ENCODE data around the gene SLC22A6.
A peak's percentile ranks its signal among the peaks of the same experiment; 100 is the strongest.

The SLC22A6 gene

DNA sequence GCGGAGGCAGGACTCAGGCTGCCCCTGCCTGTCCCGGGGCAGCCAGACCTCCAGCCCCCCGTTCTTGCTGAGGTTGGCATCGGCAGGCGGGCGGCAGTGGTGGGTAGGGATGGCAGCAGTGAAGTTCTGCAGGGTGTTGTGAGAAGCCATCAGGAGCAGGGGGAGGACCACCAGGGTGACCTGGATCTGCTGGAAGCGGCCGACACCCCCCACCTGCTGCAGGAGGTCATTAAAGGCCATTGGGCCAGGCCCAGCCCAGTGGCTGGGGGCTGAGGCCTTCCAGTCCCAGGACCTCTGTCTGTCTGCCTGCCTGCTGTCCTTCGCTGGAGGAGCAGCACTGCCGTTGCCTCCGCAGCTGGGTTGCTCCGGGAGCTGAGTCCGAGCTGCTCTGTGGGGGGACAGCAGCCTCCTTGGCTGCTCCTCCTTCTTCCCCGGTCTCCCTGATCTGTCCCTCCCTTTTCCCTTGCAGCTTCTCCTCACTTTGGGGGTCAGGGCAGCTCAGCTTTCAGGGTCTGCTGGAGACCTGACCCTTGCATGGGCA, at the start of gene SLC22A6:
TSS of gene SLC22A6 (minus strand) at position 517 of the 541 bp plus-strand sequence. CDS start at position 240, 277 bp downstream.
- no peak for DNase-seq (ENCODE audit: low read depth in 3 of 3)

DNA sequence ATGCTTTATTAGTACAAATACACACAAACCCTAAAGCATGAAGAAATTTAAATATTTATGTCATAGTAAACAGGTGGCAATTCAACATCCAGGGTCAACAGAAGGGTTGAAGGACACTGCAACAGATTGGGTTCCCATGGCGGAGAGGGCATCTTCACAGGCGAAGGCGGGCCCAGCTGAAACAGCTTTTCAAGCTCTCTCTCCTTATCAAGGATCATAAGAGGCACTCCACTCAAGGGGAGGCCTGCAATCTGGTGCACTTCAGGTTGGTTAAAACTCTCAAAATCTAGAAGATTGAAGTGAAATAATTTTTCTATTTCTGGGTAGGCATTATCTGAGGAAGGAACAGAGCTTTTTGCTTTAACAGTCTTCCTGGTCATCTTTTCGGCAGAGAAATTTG, 47.7 kb upstream of the SLC22A6 start:
- DNase-seq (ENCODE audit: low read depth in 3 of 3), result no peak

DNA sequence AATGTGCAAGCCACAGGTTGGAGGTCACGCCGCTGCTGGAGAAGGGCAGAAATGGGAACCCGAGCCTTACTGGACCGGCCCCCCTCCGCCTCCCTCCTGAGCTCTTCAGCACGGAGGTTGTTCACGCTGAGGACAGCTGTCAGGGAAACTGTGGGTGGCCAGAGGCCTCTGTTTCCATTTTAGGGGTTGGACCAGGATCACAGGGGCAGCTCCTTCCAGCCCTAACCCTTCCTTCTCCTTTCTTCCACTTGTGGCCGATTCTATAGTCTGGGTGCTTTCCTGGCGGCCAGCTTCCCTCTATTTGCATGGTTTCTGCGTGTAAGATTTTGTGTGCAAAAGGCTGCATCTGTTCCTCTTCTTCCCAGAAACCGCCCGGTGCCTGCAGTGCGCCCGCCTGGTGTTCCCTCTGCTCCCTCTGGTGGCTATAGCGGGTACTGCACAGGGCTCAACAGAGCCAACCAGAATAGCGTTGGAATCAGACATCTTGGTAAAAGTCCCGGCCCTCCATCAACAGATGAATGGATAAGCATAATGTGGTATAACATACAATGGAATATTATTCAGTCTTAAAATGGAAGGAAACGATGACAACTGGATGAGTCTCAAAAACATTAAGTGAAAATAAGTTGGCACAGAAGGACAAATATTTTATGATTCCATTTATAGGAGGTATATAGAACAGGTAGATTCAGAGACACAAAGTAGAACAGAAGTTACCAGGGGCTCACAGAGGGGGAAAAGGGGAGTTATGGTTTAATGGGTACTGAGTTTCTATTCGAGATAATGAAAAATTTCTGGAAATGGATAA, 39.3 kb upstream of the SLC22A6 start:
- DNase-seq (ENCODE audit: low read depth in 3 of 3), result peak; percentile 65 to 84 (median 81)

DNA sequence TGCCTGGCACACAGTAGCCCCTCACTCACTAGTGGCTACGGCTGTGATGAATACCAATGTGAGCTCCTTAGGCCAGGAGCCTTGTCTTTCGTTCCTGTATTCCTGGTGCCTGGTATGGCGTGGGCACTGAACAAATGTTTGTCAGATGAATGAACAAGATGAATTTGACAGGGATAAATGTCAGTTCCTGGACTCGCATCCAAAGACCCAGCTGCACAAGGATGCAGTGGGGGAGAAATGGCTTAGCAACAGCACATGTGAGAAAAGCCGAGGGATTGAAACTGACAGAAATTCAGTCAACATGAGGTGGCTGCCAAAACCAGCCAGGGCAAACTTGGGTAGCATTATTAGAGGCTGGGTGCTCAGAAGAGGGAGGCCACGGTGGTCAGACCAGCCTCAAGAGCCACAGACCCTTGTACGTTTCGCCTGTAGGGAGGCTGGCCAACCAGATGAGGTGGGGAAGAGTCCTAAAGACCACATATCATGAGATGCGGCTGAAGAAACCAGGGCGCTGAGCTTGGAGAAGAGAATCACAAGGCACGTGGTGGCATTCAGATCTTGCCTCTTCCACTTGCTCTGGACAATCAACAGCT, 38.6 kb upstream of the SLC22A6 start:
- no peak for DNase-seq (ENCODE audit: low read depth in 3 of 3)

GRCh38 chr11:63022441-63022840, 37.7 kb upstream of the SLC22A6 start:
- no peak for DNase-seq (ENCODE audit: low read depth in 3 of 3)

GRCh38 chr11:63020671-63021291, 36.0 kb upstream of the SLC22A6 start:
- peak in 2 of 3 donors; percentile 12 to 20 for DNase-seq (ENCODE audit: low read depth in 3 of 3)

DNA sequence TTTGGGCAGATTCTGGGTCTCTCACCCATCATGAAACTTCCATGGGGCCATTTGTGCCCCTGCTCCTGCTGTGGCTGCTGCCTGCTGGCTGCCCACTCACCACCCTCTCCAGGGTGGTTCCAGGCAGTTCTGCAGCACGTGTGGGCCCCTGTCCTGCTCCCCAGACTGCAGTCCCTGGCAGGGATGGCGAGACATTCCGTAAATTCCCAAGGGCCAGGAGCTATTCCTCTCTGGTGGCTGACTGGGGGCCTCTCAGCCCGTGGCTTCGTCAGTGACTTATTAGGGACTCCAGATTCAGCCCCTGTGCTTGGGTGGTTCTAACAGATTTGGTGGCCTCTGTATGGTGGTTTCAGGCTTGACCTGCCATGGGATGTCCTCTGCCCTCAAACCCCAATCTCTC, 34.7 kb upstream of the SLC22A6 start:
- no peak for DNase-seq (ENCODE audit: low read depth in 3 of 3)

DNA sequence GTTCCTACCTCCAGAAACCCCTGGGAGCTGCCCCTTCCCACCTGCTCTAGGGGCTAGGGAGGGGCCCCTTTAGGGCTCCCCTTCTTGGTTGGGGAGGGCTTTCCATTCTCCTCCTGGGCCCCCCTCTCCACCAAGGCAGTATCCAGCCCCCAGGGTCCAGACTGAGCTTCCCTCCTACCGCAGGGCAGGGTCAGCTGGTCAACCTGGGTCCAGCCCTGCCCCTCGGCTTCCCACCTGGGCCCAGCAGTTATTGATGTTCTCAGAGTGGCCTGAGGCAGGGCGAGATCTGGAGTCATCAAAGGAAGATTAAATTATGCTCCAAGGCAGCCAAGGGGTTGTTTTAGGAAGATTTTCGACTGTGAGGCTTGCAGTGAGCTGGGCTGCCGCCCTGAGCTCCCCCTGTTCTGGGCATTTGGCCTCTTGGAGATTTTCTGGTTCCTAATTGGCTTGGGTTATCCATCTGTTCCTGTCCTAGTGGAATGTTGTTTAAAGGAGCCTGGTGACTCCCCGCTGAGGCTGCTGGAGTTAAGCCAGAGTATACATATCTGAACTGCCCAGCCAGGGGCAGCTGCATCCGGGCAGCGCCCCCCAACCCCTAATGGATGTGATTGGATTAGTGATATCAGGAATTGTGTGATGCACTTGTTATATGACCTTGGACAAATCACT, 32.7 kb upstream of the SLC22A6 start:
- DNase-seq (ENCODE audit: low read depth in 3 of 3), result no peak

GRCh38 chr11:63015521-63016215, 30.9 kb upstream of the SLC22A6 start, which contains the start of gene SLC22A8:
SLC22A8 (minus strand) TSS chr11:63015841; CDS start chr11:63014958, 883 bp downstream.
- DNase-seq (ENCODE audit: low read depth in 3 of 3), result no peak

- DNase-seq (ENCODE audit: low read depth in 3 of 3), result no peak
Measured at GRCh38 chr11:63014408-63015055, 29.8 kb upstream of the SLC22A6 start.

GRCh38 chr11:63012839-63013238, 28.1 kb upstream of the SLC22A6 start:
- no peak for DNase-seq (ENCODE audit: low read depth in 3 of 3)

DNA sequence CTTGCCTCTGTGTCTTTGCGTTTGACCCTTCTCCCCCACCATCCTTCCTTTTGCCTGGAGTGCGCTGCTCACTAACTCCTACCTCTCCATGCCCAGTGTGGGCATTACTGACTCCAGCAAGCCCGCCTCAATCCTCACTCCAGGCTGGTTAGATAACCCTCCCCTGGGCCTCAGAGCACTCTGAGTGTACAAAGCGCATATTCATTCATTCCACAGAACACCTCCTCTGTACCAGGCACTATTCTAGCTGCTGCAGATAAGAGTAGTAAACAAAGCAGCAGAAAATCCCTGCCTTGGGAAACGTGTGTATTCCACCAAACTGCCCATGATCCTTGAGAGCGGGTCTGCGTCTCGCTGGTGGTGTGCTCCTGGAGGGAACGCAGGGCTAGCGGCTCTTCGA, 27.7 kb upstream of the SLC22A6 start:
- no peak for DNase-seq (ENCODE audit: low read depth in 3 of 3)

DNA sequence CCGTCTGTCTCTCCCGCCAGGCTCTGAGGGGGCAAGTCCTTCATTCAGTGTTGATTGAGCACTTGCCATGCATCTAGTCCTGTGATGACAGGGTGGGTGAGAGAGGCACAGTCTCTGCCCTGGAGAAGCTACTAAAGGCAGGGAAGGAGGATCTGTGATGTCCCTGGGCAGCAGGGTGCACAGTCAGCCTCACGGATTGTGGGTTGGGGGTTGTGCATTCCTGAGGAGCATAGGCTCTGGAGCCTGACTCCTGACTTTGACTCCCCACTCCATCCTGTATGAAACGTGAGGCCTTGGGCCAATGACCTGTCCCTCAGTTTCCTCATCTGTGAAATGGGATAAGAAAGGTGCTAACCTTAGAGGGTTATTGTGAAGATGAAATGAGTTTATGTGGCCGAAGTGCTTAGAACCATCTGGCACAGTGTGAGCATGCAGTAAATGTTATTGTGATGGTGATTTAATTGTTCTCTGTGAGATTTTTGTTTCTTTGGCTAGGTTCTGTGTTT, 26.2 kb upstream of the SLC22A6 start:
- DNase-seq (ENCODE audit: low read depth in 3 of 3), result no peak

DNA sequence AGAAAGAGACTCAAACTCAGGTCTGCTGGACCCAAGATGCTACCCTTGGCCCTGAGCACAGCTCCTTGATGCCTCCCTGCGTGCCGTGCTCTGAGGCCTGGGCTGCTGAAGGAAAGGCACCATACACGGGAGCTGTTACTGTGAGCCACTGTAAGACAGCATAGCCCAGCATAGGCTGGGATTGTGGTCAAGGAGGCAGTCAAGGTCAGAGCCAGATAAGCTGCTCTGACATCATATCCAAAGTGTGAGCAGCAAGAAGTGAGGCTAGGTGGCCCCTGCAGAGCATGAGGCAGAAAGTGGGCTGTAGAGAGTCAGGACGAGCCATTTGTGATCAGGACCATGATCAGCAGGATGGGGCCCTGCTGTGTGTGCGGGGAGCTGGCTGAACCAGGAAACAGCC, 23.2 kb upstream of the SLC22A6 start:
- no peak for DNase-seq (ENCODE audit: low read depth in 3 of 3)

GRCh38 chr11:63001456-63001855, 16.7 kb upstream of the SLC22A6 start:
- DNase-seq (ENCODE audit: low read depth in 3 of 3), result no peak

DNA sequence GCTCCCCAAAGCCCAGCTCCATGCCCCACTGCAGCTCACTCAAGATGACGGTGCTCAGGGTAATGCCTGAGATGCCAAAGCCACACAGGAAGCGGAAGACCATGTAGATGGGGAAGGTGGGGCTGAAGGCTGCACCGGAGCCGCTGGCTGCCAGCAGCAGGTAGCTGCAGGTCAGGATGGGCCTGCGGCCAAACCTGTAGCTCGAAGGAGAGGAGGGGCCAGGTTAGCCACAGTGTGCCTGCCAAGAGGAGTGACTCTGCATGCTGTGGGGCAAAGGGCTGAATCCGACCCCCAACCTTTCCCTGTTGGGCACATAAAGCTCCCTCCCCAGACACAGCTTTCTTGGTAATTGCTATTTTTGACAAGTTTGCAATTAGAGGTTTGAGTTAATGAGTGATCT, 14.9 kb upstream of the SLC22A6 start:
- no peak for DNase-seq (ENCODE audit: low read depth in 3 of 3)

DNA sequence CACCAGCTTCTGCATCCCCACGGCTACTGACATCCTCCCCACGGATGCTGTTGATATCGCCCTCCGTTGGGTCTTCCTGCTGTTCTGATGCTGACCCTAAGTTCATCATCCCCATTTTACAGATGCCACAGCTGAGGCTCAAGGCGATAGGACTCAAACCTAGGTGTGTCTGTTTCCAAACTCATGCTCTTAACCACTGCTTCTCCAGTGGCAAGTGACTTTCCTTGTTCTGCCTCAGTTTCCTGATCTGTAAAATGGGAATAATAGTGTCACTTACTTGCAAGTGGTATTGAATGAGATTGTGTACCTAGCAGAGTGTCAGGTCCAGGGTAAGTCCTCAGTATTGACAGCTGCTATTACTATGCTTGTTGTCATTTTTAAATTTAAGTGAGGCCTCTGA, 14.4 kb upstream of the SLC22A6 start:
- DNase-seq (ENCODE audit: low read depth in 3 of 3), result no peak

- DNase-seq (ENCODE audit: low read depth in 3 of 3), result no peak
Measured at GRCh38 chr11:62996271-62996670, 11.5 kb upstream of the SLC22A6 start.

- no peak for DNase-seq (ENCODE audit: low read depth in 3 of 3)
Measured at GRCh38 chr11:62994775-62995174, 10.0 kb upstream of the SLC22A6 start.

- DNase-seq (ENCODE audit: low read depth in 3 of 3), result no peak
Measured at GRCh38 chr11:62988276-62988675, 3.5 kb upstream of the SLC22A6 start.
